RWPE2 (cell line): ENCODE measurements around the gene SNX30.

Experiments used
- ATAC-seq: fragments of 200-7000 bp; cut with Tn5 transposase; 3 replicates; pipeline ENCODE4 v1.9.1; 2021; ENCODE audit warnings: low read depth
- DNase-seq: peaks from one replicate; pipeline ENCODE4 v3.0.0-alpha.2; 2020; ENCODE audit warnings: low spot score
- H3K27ac ChIP-seq: fragments of 450-650 bp; 2 replicates; pipeline ENCODE4 v1.5.1; 2017; ENCODE audit warnings: mild to moderate bottlenecking; ENCODE audit not compliant: poor library complexity, severe bottlenecking
- H3K27me3 ChIP-seq: fragments of 250-450 bp; sonication (Bioruptor Pico); 2 replicates; pipeline ENCODE4 v1.5.1; 2021; ENCODE audit warnings: mild to moderate bottlenecking, moderate library complexity; ENCODE audit not compliant: insufficient read depth, poor library complexity, severe bottlenecking
- H3K36me3 ChIP-seq: fragments of 250-450 bp; sonication (Bioruptor Pico); 2 replicates; pipeline ENCODE4 v1.5.1; 2020; ENCODE audit warnings: low read depth, mild to moderate bottlenecking, moderate library complexity
- H3K4me1 ChIP-seq: fragments of 250-450 bp; sonication (Bioruptor Pico); 2 replicates; pipeline ENCODE4 v1.5.1; 2021; ENCODE audit warnings: mild to moderate bottlenecking, moderate library complexity; ENCODE audit not compliant: insufficient read depth, poor library complexity, severe bottlenecking
- H3K4me3 ChIP-seq: fragments of 250-450 bp; sonication (Bioruptor Pico); 2 replicates; pipeline ENCODE4 v1.5.1; 2021; ENCODE audit warnings: mild to moderate bottlenecking, moderate library complexity; ENCODE audit not compliant: severe bottlenecking
- H3K9me3 ChIP-seq: fragments of 250-450 bp; sonication (Bioruptor Pico); 2 replicates; pipeline ENCODE4 v1.5.1; 2021; ENCODE audit warnings: mild to moderate bottlenecking, moderate library complexity; ENCODE audit not compliant: severe bottlenecking
- TF ChIP-seq, protein P1 (sequence below): fragments of 450-650 bp; IDR thresholded peaks from one replicate; pipeline ENCODE4 v1.5.1; 2017; ENCODE audit warnings: mild to moderate bottlenecking, moderate library complexity; ENCODE audit not compliant: poor library complexity, severe bottlenecking

SNX30 gene

GRCh38 chr9:112852741-112853504 is 102.4 kb downstream of the SNX30 start:
- no peak overlapping the region for H3K27ac ChIP-seq
- H3K36me3 ChIP-seq = no peaks in the 10 kb centered on the region
- TF ChIP-seq, protein P1, sequence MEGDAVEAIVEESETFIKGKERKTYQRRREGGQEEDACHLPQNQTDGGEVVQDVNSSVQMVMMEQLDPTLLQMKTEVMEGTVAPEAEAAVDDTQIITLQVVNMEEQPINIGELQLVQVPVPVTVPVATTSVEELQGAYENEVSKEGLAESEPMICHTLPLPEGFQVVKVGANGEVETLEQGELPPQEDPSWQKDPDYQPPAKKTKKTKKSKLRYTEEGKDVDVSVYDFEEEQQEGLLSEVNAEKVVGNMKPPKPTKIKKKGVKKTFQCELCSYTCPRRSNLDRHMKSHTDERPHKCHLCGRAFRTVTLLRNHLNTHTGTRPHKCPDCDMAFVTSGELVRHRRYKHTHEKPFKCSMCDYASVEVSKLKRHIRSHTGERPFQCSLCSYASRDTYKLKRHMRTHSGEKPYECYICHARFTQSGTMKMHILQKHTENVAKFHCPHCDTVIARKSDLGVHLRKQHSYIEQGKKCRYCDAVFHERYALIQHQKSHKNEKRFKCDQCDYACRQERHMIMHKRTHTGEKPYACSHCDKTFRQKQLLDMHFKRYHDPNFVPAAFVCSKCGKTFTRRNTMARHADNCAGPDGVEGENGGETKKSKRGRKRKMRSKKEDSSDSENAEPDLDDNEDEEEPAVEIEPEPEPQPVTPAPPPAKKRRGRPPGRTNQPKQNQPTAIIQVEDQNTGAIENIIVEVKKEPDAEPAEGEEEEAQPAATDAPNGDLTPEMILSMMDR = no peak
- H3K27me3 ChIP-seq = no peaks in the 10 kb centered on the region
- ATAC-seq (no peak), DNase-seq (peak; percentile 23)
- H3K4me3 ChIP-seq = no peak overlapping the region
- no peaks in the 10 kb centered on the region for H3K4me1 ChIP-seq
- H3K9me3 ChIP-seq = no peaks in the 10 kb centered on the region

DNA sequence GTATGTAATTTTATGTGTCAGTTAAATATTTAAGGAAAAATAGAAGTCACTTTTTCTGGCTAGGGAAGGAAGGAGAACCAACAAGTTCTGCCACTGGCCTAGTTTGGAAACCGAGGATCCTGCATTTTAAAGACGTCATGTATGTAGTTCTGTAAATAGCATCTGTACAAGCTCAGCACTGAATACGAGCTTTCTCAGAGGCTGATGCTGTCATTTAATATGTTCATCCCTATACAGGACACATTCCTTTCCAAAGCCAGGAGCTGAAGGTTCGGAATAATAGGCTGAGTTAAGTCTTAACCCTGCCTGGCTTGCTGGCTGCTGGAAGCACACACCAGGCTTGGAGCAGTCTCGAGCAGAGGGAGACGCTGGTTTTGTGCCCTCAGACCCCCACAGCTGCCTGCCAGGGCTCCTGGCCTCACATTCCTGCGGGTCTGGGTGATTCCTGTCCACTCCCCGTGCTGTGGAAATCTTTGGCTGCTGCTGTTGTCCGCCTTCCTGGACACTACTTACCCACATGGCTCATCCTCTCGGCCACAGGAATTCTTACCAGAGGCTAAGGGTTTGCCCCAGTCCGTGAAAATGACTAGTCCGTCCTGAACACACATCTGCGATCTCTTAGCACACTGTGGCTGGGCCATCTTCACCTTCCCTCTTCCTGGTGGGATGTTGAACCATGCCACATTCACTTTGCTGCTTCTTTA is 103.5 kb downstream of the SNX30 start:
- Histone ChIP-seq H3K36me3 (no peaks in the 10 kb centered on the region), H3K27me3 (no peaks in the 10 kb centered on the region), H3K27ac (no peak overlapping the region), H3K4me3 (no peak overlapping the region), H3K4me1 (no peaks in the 10 kb centered on the region), H3K9me3 (no peaks in the 10 kb centered on the region)
- no peak for ATAC-seq
- TF ChIP-seq, protein P1 = no peak
- no peak for DNase-seq

DNA sequence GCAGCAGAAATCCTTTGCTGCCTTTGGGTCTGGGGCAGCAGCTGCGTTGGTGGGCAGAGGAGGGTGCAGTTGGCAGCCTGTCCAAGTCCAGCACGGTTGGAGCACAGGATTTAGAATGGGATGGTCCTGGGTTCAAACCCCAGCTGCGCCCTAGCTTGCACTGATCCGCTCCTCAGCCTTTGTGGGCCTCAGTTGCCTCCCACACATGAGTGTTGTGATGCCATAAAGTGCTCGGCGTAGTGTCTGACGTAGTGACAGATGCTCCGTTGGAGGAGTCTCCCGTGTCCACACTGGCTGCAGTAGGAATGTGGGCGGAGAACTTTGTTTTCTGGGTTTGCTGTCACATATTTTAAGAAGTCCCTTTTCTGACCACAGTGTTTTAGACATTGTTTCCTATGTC is 104.1 kb downstream of the SNX30 start:
- TF ChIP-seq, protein P1 = no peak
- H3K36me3 ChIP-seq = no peaks in the 10 kb centered on the region
- no peak for DNase-seq
- H3K27me3 ChIP-seq = no peaks in the 10 kb centered on the region
- H3K9me3 ChIP-seq = no peaks in the 10 kb centered on the region
- no peaks in the 10 kb centered on the region for H3K4me1 ChIP-seq
- ATAC-seq = no peak
- no peak overlapping the region for H3K4me3 ChIP-seq
- H3K27ac ChIP-seq = no peak overlapping the region

DNA sequence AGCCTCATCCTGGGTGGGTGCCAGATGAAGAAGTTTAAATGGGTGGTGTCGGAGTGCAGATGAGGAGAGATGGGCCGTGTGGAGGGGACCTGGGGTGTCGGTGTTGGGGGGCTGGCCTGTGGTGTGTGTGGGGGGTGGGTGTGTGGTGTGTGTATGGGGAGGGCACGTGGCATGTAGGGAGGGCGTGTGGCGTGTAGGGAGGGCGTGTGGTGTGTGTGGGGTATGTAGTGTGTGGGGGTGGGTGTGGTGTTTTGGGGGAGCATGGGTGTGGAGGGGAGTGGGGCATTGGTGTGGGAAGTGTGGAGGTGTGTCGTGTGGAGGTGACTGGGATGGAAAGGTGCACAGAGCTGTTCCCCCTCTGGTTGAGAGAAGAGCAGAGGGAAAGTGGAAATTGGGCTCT is 105.6 kb downstream of the SNX30 start:
- TF ChIP-seq, protein P1 = no peak
- no peak for DNase-seq
- Histone ChIP-seq H3K9me3 (no peaks in the 10 kb centered on the region), H3K27me3 (no peaks in the 10 kb centered on the region), H3K36me3 (no peaks in the 10 kb centered on the region), H3K27ac (no peak overlapping the region), H3K4me1 (no peaks in the 10 kb centered on the region), H3K4me3 (no peak overlapping the region)
- no peak for ATAC-seq

GRCh38 chr9:112856843-112857242 is 106.3 kb downstream of the SNX30 start:
- TF ChIP-seq, protein P1 = no peak
- no peaks in the 10 kb centered on the region for H3K27me3 ChIP-seq
- no peak overlapping the region for H3K27ac ChIP-seq
- ATAC-seq (no peak), DNase-seq (no peak)
- no peaks in the 10 kb centered on the region for H3K4me1 ChIP-seq
- no peaks in the 10 kb centered on the region for H3K36me3 ChIP-seq
- H3K9me3 ChIP-seq = no peaks in the 10 kb centered on the region
- no peak overlapping the region for H3K4me3 ChIP-seq
